Trophoblast cell (in vitro differentiated cells and primary cell): ENCODE data around the gene IPPK.

Experiments
- DNase-seq, 2 donors: peaks; one replicate each; pipeline ENCODE4 v3.0.0-alpha.2; 2016
- H2AFZ ChIP-seq: 2 replicates; pipeline ENCODE4 v1.6.1; 2013; ENCODE audit warnings: low read length, moderate library complexity, mild to moderate bottlenecking; ENCODE audit not compliant: insufficient read depth, poor library complexity
- H2AK5ac ChIP-seq: 2 replicates; pipeline ENCODE4 v1.6.1; 2013; ENCODE audit warnings: mild to moderate bottlenecking, low read length
- H2BK120ac ChIP-seq: 2 replicates; pipeline ENCODE4 v1.6.1; 2013; ENCODE audit warnings: low read length, mild to moderate bottlenecking, moderate library complexity; ENCODE audit not compliant: insufficient read depth, poor library complexity
- H2BK12ac ChIP-seq: 2 replicates; pipeline ENCODE4 v1.6.1; 2013; ENCODE audit warnings: mild to moderate bottlenecking, low read length, moderate library complexity
- H2BK5ac ChIP-seq: 2 replicates; pipeline ENCODE4 v1.6.1; 2013; ENCODE audit warnings: low read length, low read depth, moderate library complexity, mild to moderate bottlenecking; ENCODE audit not compliant: poor library complexity
- H3K14ac ChIP-seq: 2 replicates; pipeline ENCODE4 v1.6.1; 2013; ENCODE audit warnings: mild to moderate bottlenecking, low read length
- H3K18ac ChIP-seq: 2 replicates; pipeline ENCODE4 v1.6.1; 2013; ENCODE audit warnings: mild to moderate bottlenecking, low read length
- H3K23ac ChIP-seq: 2 replicates; pipeline ENCODE4 v1.6.1; 2013; ENCODE audit warnings: low read length
- H3K27ac ChIP-seq: 2 replicates; pipeline ENCODE4 v1.5.1; 2013; ENCODE audit warnings: low read depth, mild to moderate bottlenecking, inconsistent platforms, low read length, moderate library complexity
- H3K27me3 ChIP-seq: 2 replicates; pipeline ENCODE4 v1.6.1; 2013; ENCODE audit warnings: inconsistent platforms, mild to moderate bottlenecking, low read length, moderate library complexity; ENCODE audit not compliant: insufficient read depth
- H3K36me3 ChIP-seq, 2 experiments: 1 replicate in 1 of 2; 2 replicates in 1 of 2; pipeline ENCODE4 v1.6.1; 2013; ENCODE audit warnings: low read length in 2 of 2, mild to moderate bottlenecking in 2 of 2, moderate library complexity in 1 of 2; ENCODE audit not compliant: insufficient read depth in 2 of 2, control insufficient read depth in 1 of 2
- H3K4ac ChIP-seq: 2 replicates; pipeline ENCODE4 v1.6.1; 2013; ENCODE audit warnings: low read depth, mild to moderate bottlenecking, low read length, moderate library complexity
- H3K4me1 ChIP-seq, 2 experiments: 1 replicate in 1 of 2; 2 replicates in 1 of 2; pipeline ENCODE4 v1.6.1; 2013; ENCODE audit warnings: low read length in 2 of 2, mild to moderate bottlenecking in 2 of 2, moderate library complexity in 1 of 2; ENCODE audit not compliant: insufficient read depth in 2 of 2, control insufficient read depth in 1 of 2
- H3K4me2 ChIP-seq: 2 replicates; pipeline ENCODE4 v1.6.1; 2013; ENCODE audit warnings: inconsistent platforms, mild to moderate bottlenecking, low read length, moderate library complexity
- H3K4me3 ChIP-seq: 2 replicates; pipeline ENCODE4 v1.5.1; 2013; ENCODE audit warnings: mild to moderate bottlenecking, low read depth, low read length, inconsistent platforms
- H3K79me1 ChIP-seq: one replicate; pipeline ENCODE4 v1.6.1; 2013; ENCODE audit warnings: low read length
- H3K79me2 ChIP-seq: 2 replicates; pipeline ENCODE4 v1.6.1; 2013; ENCODE audit warnings: low read length, mild to moderate bottlenecking; ENCODE audit not compliant: control insufficient read depth, insufficient read depth, poor library complexity
- H3K9ac ChIP-seq: 2 replicates; pipeline ENCODE4 v1.6.1; 2013; ENCODE audit warnings: mild to moderate bottlenecking, low read length
- H3K9me3 ChIP-seq: 2 replicates; pipeline ENCODE4 v1.6.1; 2013; ENCODE audit warnings: low read depth, mild to moderate bottlenecking, control low read depth, inconsistent platforms, low read length; ENCODE audit not compliant: insufficient read depth
- H4K12ac ChIP-seq: 2 replicates; pipeline ENCODE4 v1.6.1; 2013; ENCODE audit warnings: low read depth, mild to moderate bottlenecking, low read length, moderate library complexity
- H4K8ac ChIP-seq: 2 replicates; pipeline ENCODE4 v1.6.1; 2013; ENCODE audit warnings: low read depth, mild to moderate bottlenecking, low read length, moderate library complexity
- H4K91ac ChIP-seq: one replicate; pipeline ENCODE4 v1.6.1; 2013; ENCODE audit warnings: low read depth, mild to moderate bottlenecking, low read length, moderate library complexity
- WGBS: extraction: QIAGEN DNeasy Blood & Tissue Kit; methylation state at CpG from one replicate; pipeline ENCODE4 v1.1.7; 2013; ENCODE audit warnings: missing lambda C conversion rate; ENCODE audit not compliant: insufficient read length, insufficient coverage; ENCODE audit errors: extremely low coverage; 5-methylcytosine and 5-hydroxymethylcytosine counted together

Gene IPPK

DNA sequence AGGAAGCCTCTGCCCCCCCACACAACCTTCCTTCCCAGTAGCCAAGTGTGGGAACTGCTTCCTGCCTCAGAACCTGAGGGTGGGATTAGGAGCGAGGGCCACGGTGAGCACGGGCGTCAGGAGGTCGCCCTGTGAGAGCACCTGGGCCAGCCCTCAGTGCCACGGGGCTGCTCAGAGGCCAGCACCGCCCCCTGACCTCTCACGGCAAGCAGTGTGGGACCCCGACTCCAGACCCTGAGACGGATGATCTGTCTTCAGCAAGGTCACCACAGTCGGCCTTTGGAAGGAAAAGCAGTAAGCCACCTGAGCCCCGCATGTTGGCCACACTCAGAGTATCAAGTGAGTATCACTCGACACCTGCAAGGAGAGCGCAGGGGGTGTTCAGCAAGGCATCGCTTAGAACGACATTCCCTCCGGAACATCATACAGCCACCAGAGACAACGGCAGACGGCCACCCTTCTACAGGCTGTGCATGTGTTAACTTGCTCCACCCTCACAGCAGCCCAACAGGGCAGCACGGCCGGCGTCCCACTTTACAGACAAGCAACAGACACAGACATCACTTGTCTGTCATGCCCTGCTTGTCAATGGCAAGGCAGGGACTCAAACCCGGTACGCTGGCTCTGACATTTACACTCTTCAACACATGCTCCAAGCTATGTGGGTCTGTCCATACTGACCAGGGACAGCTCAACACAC is 50.2 kb downstream of the IPPK start:
- Histone ChIP-seq H4K12ac (no peak overlapping the region), H2AFZ (no peak overlapping the region), H2BK120ac (no peak overlapping the region), H3K4me3 (no peak overlapping the region), H3K79me2 (no peaks in the 10 kb centered on the region), H3K4me2 (no peak overlapping the region), H3K23ac (no peak overlapping the region), H3K14ac (no peak overlapping the region), H3K18ac (no peak overlapping the region), H2BK5ac (no peak overlapping the region), H3K4me1 (no peaks in the 10 kb centered on the region), H3K27ac (no peak overlapping the region), H3K9ac (no peak overlapping the region), H2BK12ac (no peak overlapping the region), H2AK5ac (no peak overlapping the region), H3K79me1 (no peaks in the 10 kb centered on the region), H3K9me3 (no peaks in the 10 kb centered on the region), H3K27me3 (no peaks in the 10 kb centered on the region), H3K36me3 (peaks cover 36 to 58% of the 10 kb centered on the region in 2 experiments), H4K91ac (no peak overlapping the region), H4K8ac (no peak overlapping the region), H3K4ac (no peak overlapping the region)
- DNase-seq: no peak
- no CpG with 5 or more reads among the region's 24 CpGs for WGBS

DNA sequence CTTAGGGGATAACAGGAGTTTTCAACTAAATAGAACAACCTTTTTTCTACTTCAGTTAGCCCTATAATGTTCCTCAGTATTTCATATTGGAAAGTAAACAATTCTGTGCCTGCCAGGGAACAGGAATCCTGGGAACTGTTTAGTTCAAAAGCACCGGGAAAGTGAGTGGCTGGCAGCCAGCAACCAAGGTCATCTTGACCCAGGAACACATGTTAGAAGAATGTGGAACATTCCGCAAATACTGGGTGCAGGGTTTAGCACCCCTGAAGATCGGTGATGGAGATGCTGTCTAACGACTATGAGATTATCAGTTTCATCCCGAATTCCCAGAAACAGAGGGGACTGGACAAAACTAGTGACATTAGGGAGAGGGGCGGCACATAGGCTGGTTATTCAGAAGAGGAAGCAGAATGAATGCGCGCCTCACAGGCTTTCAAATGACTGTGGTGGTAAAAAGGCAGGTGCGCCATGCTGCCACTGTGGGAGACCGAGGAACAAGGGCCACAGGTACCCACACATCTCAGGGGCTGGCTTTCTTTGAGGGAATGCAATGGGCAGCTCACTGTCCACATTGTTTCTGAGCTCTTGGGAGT is 51.2 kb downstream of the IPPK start:
- no peaks in the 10 kb centered on the region for H3K27me3 ChIP-seq
- no peak overlapping the region for H4K91ac ChIP-seq
- H2AK5ac ChIP-seq: no peak overlapping the region
- H3K79me1 ChIP-seq: no peaks in the 10 kb centered on the region
- H4K8ac ChIP-seq: no peak overlapping the region
- H3K4me2 ChIP-seq: no peak overlapping the region
- H2BK12ac ChIP-seq: no peak overlapping the region
- H4K12ac ChIP-seq: no peak overlapping the region
- H3K4ac ChIP-seq: no peak overlapping the region
- no peak for DNase-seq
- no peak overlapping the region for H2AFZ ChIP-seq
- peaks cover 37 to 63% of the 10 kb centered on the region in 2 experiments for H3K36me3 ChIP-seq
- no peaks in the 10 kb centered on the region for H3K4me1 ChIP-seq
- no peak overlapping the region for H3K9ac ChIP-seq
- no peak overlapping the region for H3K27ac ChIP-seq
- no peak overlapping the region for H3K23ac ChIP-seq
- H3K18ac ChIP-seq: no peak overlapping the region
- no CpG with 5 or more reads among the region's 10 CpGs for WGBS
- no peak overlapping the region for H2BK120ac ChIP-seq
- no peak overlapping the region for H3K14ac ChIP-seq
- H3K4me3 ChIP-seq: no peak overlapping the region
- no peaks in the 10 kb centered on the region for H3K79me2 ChIP-seq
- H2BK5ac ChIP-seq: no peak overlapping the region
- no peaks in the 10 kb centered on the region for H3K9me3 ChIP-seq

DNA sequence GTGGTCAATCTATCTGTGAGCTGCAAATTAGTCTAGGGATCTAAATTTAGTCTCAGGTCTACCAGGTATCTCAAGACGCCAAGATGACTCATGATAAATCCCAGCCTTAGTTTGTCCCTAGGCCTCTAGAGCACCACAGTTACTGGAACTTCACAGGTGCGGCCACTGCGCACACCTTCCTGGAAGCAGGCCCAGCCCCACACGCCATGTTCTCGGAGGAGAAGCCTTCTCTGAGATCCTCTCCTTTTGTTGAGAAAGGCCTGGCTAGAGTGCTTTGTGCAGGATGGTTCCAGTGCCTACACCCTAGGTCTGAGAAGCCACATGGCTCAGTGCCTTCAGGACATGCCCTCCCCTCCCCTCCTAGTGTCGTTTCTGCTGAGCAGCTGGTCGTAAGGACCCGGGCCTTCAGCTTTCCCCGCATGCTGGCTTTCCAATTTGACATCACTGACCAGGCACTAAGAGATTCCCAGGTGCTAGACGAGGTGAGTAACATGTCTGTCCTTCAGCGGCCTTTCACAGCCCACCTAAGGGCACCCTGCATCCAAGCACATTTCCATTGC is 51.9 kb downstream of the IPPK start:
- peaks cover 41 to 70% of the 10 kb centered on the region in 2 experiments for H3K36me3 ChIP-seq
- no peak overlapping the region for H4K12ac ChIP-seq
- no peak overlapping the region for H3K14ac ChIP-seq
- no peaks in the 10 kb centered on the region for H3K9me3 ChIP-seq
- H3K18ac ChIP-seq: no peak overlapping the region
- H4K8ac ChIP-seq: no peak overlapping the region
- peak overlapping the region; percentile 23 for H3K4me3 ChIP-seq
- no peak overlapping the region for H2BK120ac ChIP-seq
- H3K23ac ChIP-seq: no peak overlapping the region
- no peak overlapping the region for H2BK5ac ChIP-seq
- no peaks in the 10 kb centered on the region for H3K4me1 ChIP-seq
- H3K27me3 ChIP-seq: no peaks in the 10 kb centered on the region
- no peak overlapping the region for H3K9ac ChIP-seq
- H2AK5ac ChIP-seq: no peak overlapping the region
- no peak overlapping the region for H3K4ac ChIP-seq
- no peaks in the 10 kb centered on the region for H3K79me2 ChIP-seq
- no peak overlapping the region for H3K4me2 ChIP-seq
- H3K79me1 ChIP-seq: no peaks in the 10 kb centered on the region
- no CpG with 5 or more reads among the region's 11 CpGs for WGBS
- H4K91ac ChIP-seq: no peak overlapping the region
- no peak overlapping the region for H2AFZ ChIP-seq
- H2BK12ac ChIP-seq: no peak overlapping the region
- DNase-seq: no peak
- H3K27ac ChIP-seq: no peak overlapping the region

DNA sequence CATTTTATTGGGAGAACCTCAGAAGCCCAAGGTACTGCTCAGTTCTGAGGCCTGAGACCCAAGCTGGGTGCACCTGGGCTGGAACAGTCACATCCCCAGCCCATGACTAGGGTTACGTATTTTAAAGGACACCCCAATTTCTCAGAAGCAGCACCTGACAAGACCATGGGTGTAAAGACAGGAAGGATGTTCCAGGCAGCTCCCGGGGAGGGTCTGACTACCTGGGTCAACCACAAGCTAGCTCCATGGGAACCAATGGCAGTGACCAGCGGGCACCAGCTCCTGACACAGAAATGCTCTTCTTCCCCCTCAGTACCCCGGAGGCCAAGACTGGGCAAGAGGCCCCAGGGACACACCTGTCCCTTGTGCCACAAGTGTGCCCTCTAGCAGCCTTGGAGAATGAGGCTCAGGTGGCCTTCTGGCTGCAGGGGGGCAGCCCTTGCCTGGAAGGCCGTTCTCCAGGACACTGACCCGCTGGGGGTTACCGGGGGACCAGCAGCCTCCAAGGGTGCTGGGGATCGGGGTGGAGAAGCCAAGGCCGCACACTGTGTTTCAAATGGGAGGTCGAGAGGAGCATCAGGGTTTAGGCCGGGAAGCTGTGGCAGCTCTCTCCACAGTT is 52.6 kb downstream of the IPPK start:
- Histone ChIP-seq H3K9ac (no peak overlapping the region), H3K4me3 (no peak overlapping the region), H3K27me3 (no peaks in the 10 kb centered on the region), H2BK120ac (no peak overlapping the region), H3K4ac (no peak overlapping the region), H4K12ac (no peak overlapping the region), H3K79me1 (no peaks in the 10 kb centered on the region), H2BK5ac (no peak overlapping the region), H3K4me2 (no peak overlapping the region), H3K4me1 (no peaks in the 10 kb centered on the region), H3K14ac (no peak overlapping the region), H2AK5ac (no peak overlapping the region), H4K8ac (no peak overlapping the region), H2BK12ac (no peak overlapping the region), H3K9me3 (no peaks in the 10 kb centered on the region), H4K91ac (no peak overlapping the region), H3K23ac (no peak overlapping the region), H3K18ac (no peak overlapping the region), H3K79me2 (no peaks in the 10 kb centered on the region), H2AFZ (no peak overlapping the region), H3K27ac (no peak overlapping the region), H3K36me3 (peaks cover 48 to 76% of the 10 kb centered on the region in 2 experiments)
- no CpG with 5 or more reads among the region's 11 CpGs for WGBS
- DNase-seq: no peak
